Heart left ventricle (tissue), 16 donors: ENCODE measurements around the gene CACNG7. TPM values are rescaled to one million over a fixed set of nuclear protein-coding genes. Genes with fewer than 3 reads are reported as not detected.
A peak's percentile ranks its signal among the peaks of the same experiment; 100 is the strongest.

Source experiments
- ATAC-seq, 4 donors: fragments of 200-7000 bp; cut with Tn5 transposase; one replicate each; pipeline ENCODE4 v1.9.1; 2020 to 2022; ENCODE audit warnings: moderate library complexity in 4 of 4, mild to moderate bottlenecking in 3 of 4, moderate number of reproducible peaks in 1 of 4
- DNase-seq, 5 donors: peaks; one replicate each; pipeline ENCODE4 v3.0.0-alpha.2; 2020
- H3K27ac ChIP-seq, 12 donors: fragments of 200-600 bp; sonication (generic) in 4 of 12; one replicate each; pipeline versions ENCODE4 v1.5.0 to v1.8.0; 2016 to 2022; ENCODE audit warnings: mild to moderate bottlenecking in 2 of 12
- H3K27me3 ChIP-seq, 9 donors: fragments of 200-600 bp; sonication (generic) in 2 of 9; one replicate each; pipeline versions ENCODE4 v1.5.1 to v1.8.0; 2016 to 2022; ENCODE audit warnings: mild to moderate bottlenecking in 3 of 9
- H3K36me3 ChIP-seq, 9 donors: fragments of 200-600 bp; sonication (generic) in 2 of 9; one replicate each; pipeline versions ENCODE4 v1.5.0 to v1.8.0; 2018 to 2022; ENCODE audit warnings: mild to moderate bottlenecking in 2 of 9
- H3K4me1 ChIP-seq, 12 donors: fragments of 200-600 bp; sonication (generic) in 4 of 12; one replicate each; pipeline versions ENCODE4 v1.5.0 to v1.8.0; 2016 to 2022; ENCODE audit warnings: mild to moderate bottlenecking in 3 of 12
- H3K4me3 ChIP-seq, 12 donors: fragments of 200-600 bp; sonication (generic) in 4 of 12; one replicate each; pipeline versions ENCODE4 v1.5.0 to v1.8.0; 2017 to 2022; ENCODE audit warnings: mild to moderate bottlenecking in 9 of 12, moderate library complexity in 4 of 12
- H3K9me3 ChIP-seq, 12 donors: fragments of 200-600 bp; sonication (generic) in 4 of 12; one replicate each; pipeline versions ENCODE4 v1.5.0 to v1.8.0; 2016 to 2022; ENCODE audit warnings: mild to moderate bottlenecking in 1 of 12
- CTCF ChIP-seq, 12 donors: fragments of 200-600 bp; sonication (generic) in 4 of 12; IDR thresholded peaks; one replicate each; pipeline versions ENCODE4 v1.5.0 to v1.8.0; 2018 to 2022; ENCODE audit warnings: antibody characterized with exemption in 12 of 12, mild to moderate bottlenecking in 5 of 12
- POLR2A ChIP-seq, 2 donors: fragments of 450-650 bp; IDR thresholded peaks; one replicate each; pipeline ENCODE4 v1.6.1; 2017; ENCODE audit warnings: antibody characterized with exemption in 2 of 2, mild to moderate bottlenecking in 2 of 2, moderate library complexity in 2 of 2
- WGBS, 4 donors: extraction: QIAGEN DNeasy Blood & Tissue Kit in 2 of 4; methylation state at CpG; one replicate each; pipeline versions ENCODE4 v1.1.5 to v1.1.7; 2013 to 2018; 5-methylcytosine and 5-hydroxymethylcytosine counted together
- intact Hi-C, 10 donors: fragments of 100-400 bp; cut with DNase I; formaldehyde crosslinking; loops; one replicate each; pipeline versions ENCODE4 v1.11.1 to v1.14.2; 2022
- polyA plus RNA-seq, 2 donors: library from polyadenylated mRNA; stranded (reverse); fragments of 200-250 nt; gene quantifications; one replicate each; pipeline ENCODE4 v1.2.3, GENCODE V29; 2013
- total RNA-seq, 9 donors: library from RNA; depleted of rRNA in 2 of 9; stranded (reverse); fragments of >200 nt in 2 of 9; fragmentation: NEBNext Ultra II Directional in 3 of 9; extraction: Animal tissue kit (Norgen Biotek cat#: 25700) in 3 of 9; gene quantifications; one replicate each; pipeline versions ENCODE4 v1.1.0 to v1.2.4, GENCODE V29; 2016 to 2023
- donor health status: ischemic (EF 13 %, LVEDD 7.1; RV severe dilation, severe dysfunction).
- donor health status: healthy with polysubstance abuse.
- donor health status: DM: no; HTN: yes; CAD: no.
- donor health status: DM: no; HTN: no; CAD: no.
- donor health status: ischemic (EF 25% LVEDD 6.9; RV normal size, moderate dysfunction).
- donor health status: ischemic (EF 25% LVEDD 5.7; RV mildly dilated, moderate dysfunction).
- donor health status: healthy.
- donor health status: DM: yes; HTN: yes; CAD: no.
- donor health status: ischemic (EF 35%, LVEDD 5.7; RV mildly dilated, moderate dysfunction).
- donor health status: nonischemic (EF 11% LVEDD 7.7; RV severe dilation, severe dysfunction).
- donor health status: DM: yes; HTN: yes; CAD: no.
- donor health status: PGD.
- donor health status: ischemic (EF 29% LVEDD 5.4; RV normal size, mild dysfunction).
- donor health status: nonischemic (EF 23%, LVEDD 6.1; RV moderate dilation, normal function).

Gene CACNG7
- total and polyA plus RNA-seq, 11 donors = not detected

GRCh38 chr19:53865918-53866864 is 42.9 kb upstream of the CACNG7 start:
- intact Hi-C loops = loop anchor here in 2 of 10 donors (5.0 kb wide), 2 partner anchors 236 to 326 kb away; partner anchors contain the start of genes NDUFA3 (in 1 of the 2), OSCAR (in 1 of the 2) and TSEN34 (in 1 of the 2)
- WGBS, 4 donors = 1 to 5% (median 2%) methylated on average over 25 to 50 of the region's 50 CpGs
- H3K27me3 ChIP-seq = no peaks in the 10 kb centered on the region
- H3K36me3 ChIP-seq = peaks cover 0 to 9% (median 3%) of the 10 kb centered on the region in 9 donors
- ATAC-seq (peak; percentile 15 to 55 (median 45)), DNase-seq (peak; percentile 80 to 93 (median 87))
- no peaks in the 10 kb centered on the region for H3K9me3 ChIP-seq
- peak overlapping the region; percentile 85 to 99 (median 94) for H3K27ac ChIP-seq
- H3K4me1 ChIP-seq = peaks cover 3 to 38% (median 23%) of the 10 kb centered on the region in 12 donors
- peak in 2 of 12 donors; percentile 8 to 15 for TF ChIP-seq CTCF (IDR thresholded peaks at IDR 0.05)
- TF ChIP-seq POLR2A (IDR thresholded peaks at IDR 0.05) = peak in 1 of 2 donors; percentile 54
- peak overlapping the region; percentile 29 to 96 (median 90) for H3K4me3 ChIP-seq

GRCh38 chr19:53866865-53867224 is 42.2 kb upstream of the CACNG7 start:
- TF ChIP-seq CTCF (IDR thresholded peaks at IDR 0.05) (no peak), POLR2A (IDR thresholded peaks at IDR 0.05) (no peak)
- DNase-seq = peak in 2 of 5 donors; percentile 24 to 68
- intact Hi-C loops = loop anchor here in 2 of 10 donors (5.0 kb wide), 2 partner anchors 235 to 325 kb away; partner anchors contain the start of genes NDUFA3 (in 1 of the 2), OSCAR (in 1 of the 2) and TSEN34 (in 1 of the 2)
- Histone ChIP-seq H3K27ac (peak overlapping the region; percentile 85 to 99 (median 94)), H3K36me3 (peaks cover 0 to 16% (median 4%) of the 10 kb centered on the region in 9 donors), H3K27me3 (no peaks in the 10 kb centered on the region), H3K4me3 (peak overlapping the region; percentile 29 to 96 (median 90)), H3K4me1 (peaks cover 3 to 41% (median 24%) of the 10 kb centered on the region in 12 donors), H3K9me3 (no peaks in the 10 kb centered on the region)
- ATAC-seq = no peak
- WGBS, 4 donors = 11 to 19% (median 17%) methylated on average over 11 to 14 of the region's 14 CpGs

GRCh38 chr19:53867225-53868090 is 41.6 kb upstream of the CACNG7 start, which contains the start of gene MYADM:
TSS of gene MYADM (plus strand) at chr19:53867883. CDS start at chr19:53873530, 5,647 bp downstream.
- Histone ChIP-seq H3K27me3 (no peaks in the 10 kb centered on the region), H3K4me3 (peak within 1 kb of the TSS; percentile 67 to 96 (median 90)), H3K9me3 (no peaks in the 10 kb centered on the region), H3K36me3 (peaks cover 0 to 22% (median 10%) of the 10 kb centered on the region in 9 donors), H3K27ac (peak within 1 kb of the TSS; percentile 85 to 99 (median 94)), H3K4me1 (peaks cover 3 to 47% (median 24%) of the 10 kb centered on the region in 12 donors)
- 1 to 7% (median 1%) methylated on average over 13 to 37 of the region's 37 CpGs for WGBS, 4 donors
- intact Hi-C loops = loop anchor here in 2 of 10 donors (5.0 kb wide), 2 partner anchors 235 to 325 kb away; partner anchors contain the start of genes NDUFA3 (in 1 of the 2), OSCAR (in 1 of the 2) and TSEN34 (in 1 of the 2)
- DNase-seq (peak; percentile 99), ATAC-seq (peak; percentile 83 to 92 (median 88))
- TF ChIP-seq POLR2A (IDR thresholded peaks at IDR 0.05) (peak; percentile 51 to 77), CTCF (IDR thresholded peaks at IDR 0.05) (no peak)
